Right renal cortex interstitium (tissue), 3 donors: ENCODE data around the gene DAB2IP. TPM values are rescaled to one million over a fixed set of nuclear protein-coding genes. Genes with fewer than 3 reads are reported as not detected.
"Not testable (repeated sequence)": the region's sequence is repeated elsewhere in the genome, so short reads cannot be mapped to it uniquely, and the experiment has no call there.

Experiments
- DNase-seq, 3 donors: peaks; one replicate each; pipeline ENCODE4 v3.0.0-alpha.2; 2013; ENCODE audit warnings: low read depth in 3 of 3, low spot score in 2 of 3
- polyA plus RNA-seq, 3 donors: library from polyadenylated mRNA; unstranded; fragments of 120-200 nt; gene quantifications; one replicate each; pipeline ENCODE4 v1.2.1, GENCODE V29; 2013; ENCODE audit not compliant: insufficient read length in 3 of 3

DAB2IP gene
- polyA plus RNA-seq, 3 donors = 41.5 to 46.6 (median 43.8) TPM

GRCh38 chr9:121641224-121641611 is 10.2 kb upstream of the DAB2IP start:
- no peak for DNase-seq

- DNase-seq = no peak
These were observed 8.7 kb upstream of the DAB2IP start for GRCh38 chr9:121642758-121643157.

GRCh38 chr9:121643473-121643872 is 8.0 kb upstream of the DAB2IP start:
- no peak for DNase-seq

GRCh38 chr9:121644040-121644439 is 7.4 kb upstream of the DAB2IP start:
- DNase-seq = not testable (repeated sequence)

GRCh38 chr9:121645003-121645402 is 6.4 kb upstream of the DAB2IP start:
- DNase-seq = no peak

- no peak for DNase-seq
These were observed 5.3 kb upstream of the DAB2IP start for GRCh38 chr9:121645853-121646807.

- DNase-seq = no peak
These were observed 4.4 kb upstream of the DAB2IP start for GRCh38 chr9:121646992-121647391.

- no peak for DNase-seq
These were observed 3.3 kb upstream of the DAB2IP start for GRCh38 chr9:121648172-121648571.

GRCh38 chr9:121648799-121649198 is 2.6 kb upstream of the DAB2IP start:
- DNase-seq = no peak

GRCh38 chr9:121649476-121650216 is 1.8 kb upstream of the DAB2IP start:
- DNase-seq = no peak

GRCh38 chr9:121650217-121651007 is 1.0 kb upstream of the DAB2IP start:
- DNase-seq = peak; percentile 77 to 90 (median 86)

GRCh38 chr9:121651008-121651294 is 483 bp upstream of the DAB2IP start:
- no peak for DNase-seq

GRCh38 chr9:121652021-121652837 is 795 bp downstream of the DAB2IP start:
- no peak for DNase-seq

GRCh38 chr9:121652838-121653231 is 1.4 kb downstream of the DAB2IP start:
- no peak for DNase-seq

- DNase-seq = no peak
These were observed 3.2 kb downstream of the DAB2IP start for GRCh38 chr9:121654499-121655140.

- DNase-seq = no peak
These were observed 3.9 kb downstream of the DAB2IP start for GRCh38 chr9:121655231-121655755.

GRCh38 chr9:121656941-121657470 is 5.6 kb downstream of the DAB2IP start:
- DNase-seq = no peak

- DNase-seq = no peak
These were observed 6.7 kb downstream of the DAB2IP start for GRCh38 chr9:121658166-121658565.

GRCh38 chr9:121658591-121658990 is 7.2 kb downstream of the DAB2IP start:
- no peak for DNase-seq
